ENCODE results near the gene RAD1.
"Not testable (repeated sequence)": the region's sequence is repeated elsewhere in the genome, so short reads cannot be mapped to it uniquely, and the experiment has no call there.

Gene RAD1

GRCh38 chr5:34915139-34915855, at the start of gene RAD1, which contains the start of gene BRIX1:
RAD1 (minus strand) TSS chr5:34915504; CDS start chr5:34914892, 612 bp downstream.
BRIX1 (plus strand) TSS chr5:34915711; CDS start chr5:34915739, 28 bp downstream.
- peak; percentile 92 to 93 for DNase-seq (ENCODE audit: low read depth in 2 of 2)

- DNase-seq (ENCODE audit: low read depth in 2 of 2): peak in 1 of 2 donors; percentile 2
Observed at GRCh38 chr5:34959323-34959722, 44.0 kb upstream of the RAD1 start.

GRCh38 chr5:34957857-34958690, 42.8 kb upstream of the RAD1 start:
- DNase-seq (ENCODE audit: low read depth in 2 of 2): peak in 1 of 2 donors; percentile 2

- DNase-seq (ENCODE audit: low read depth in 2 of 2): no peak
Observed at GRCh38 chr5:34957321-34957720, 42.0 kb upstream of the RAD1 start.

- DNase-seq (ENCODE audit: low read depth in 2 of 2): no peak
Observed at GRCh38 chr5:34944460-34945047, 29.2 kb upstream of the RAD1 start.

GRCh38 chr5:34944044-34944443, 28.7 kb upstream of the RAD1 start:
- no peak for DNase-seq (ENCODE audit: low read depth in 2 of 2)

- no peak for DNase-seq (ENCODE audit: low read depth in 2 of 2)
Observed at GRCh38 chr5:34941936-34942335, 26.6 kb upstream of the RAD1 start.

- no peak for DNase-seq (ENCODE audit: low read depth in 2 of 2)
Observed at GRCh38 chr5:34932947-34933346, 17.6 kb upstream of the RAD1 start.

GRCh38 chr5:34930870-34931269, 15.6 kb upstream of the RAD1 start:
- DNase-seq (ENCODE audit: low read depth in 2 of 2): no peak

GRCh38 chr5:34930462-34930844, 15.1 kb upstream of the RAD1 start:
- no peak for DNase-seq (ENCODE audit: low read depth in 2 of 2)

GRCh38 chr5:34929720-34930461, 14.6 kb upstream of the RAD1 start:
- DNase-seq (ENCODE audit: low read depth in 2 of 2): peak; percentile 72 to 76

- DNase-seq (ENCODE audit: low read depth in 2 of 2): peak; percentile 96 to 99
Observed at GRCh38 chr5:34929134-34929719, 13.9 kb upstream of the RAD1 start, which contains the start of gene DNAJC21. DNAJC21 (plus strand) TSS chr5:34929559; CDS start chr5:34929820, 261 bp downstream.

GRCh38 chr5:34928267-34928666, 13.0 kb upstream of the RAD1 start:
- no peak for DNase-seq (ENCODE audit: low read depth in 2 of 2)

GRCh38 chr5:34927785-34928184, 12.5 kb upstream of the RAD1 start:
- DNase-seq (ENCODE audit: low read depth in 2 of 2): no peak

GRCh38 chr5:34926318-34926888, 11.1 kb upstream of the RAD1 start:
- no peak for DNase-seq (ENCODE audit: low read depth in 2 of 2)

GRCh38 chr5:34924462-34924765, 9.1 kb upstream of the RAD1 start:
- DNase-seq (ENCODE audit: low read depth in 2 of 2): no peak

- peak in 1 of 2 donors; percentile 15 for DNase-seq (ENCODE audit: low read depth in 2 of 2)
Observed at GRCh38 chr5:34923694-34924461, 8.6 kb upstream of the RAD1 start.

- not testable (repeated sequence) for DNase-seq (ENCODE audit: low read depth in 2 of 2)
Observed at GRCh38 chr5:34923256-34923655, 8.0 kb upstream of the RAD1 start.

- no peak for DNase-seq (ENCODE audit: low read depth in 2 of 2)
Observed at GRCh38 chr5:34919077-34919476, 3.8 kb upstream of the RAD1 start.

GRCh38 chr5:34918025-34918424, 2.7 kb upstream of the RAD1 start:
- no peak for DNase-seq (ENCODE audit: low read depth in 2 of 2)

Measured in stimulated activated CD4-positive, alpha-beta T cell treated with anti-CD3 and anti-CD28 coated beads, Interleukin-15, amount 100 ng/mL, for 48 hours (primary cell).